Brain microvascular endothelial cell (primary cell): ENCODE measurements around the gene PLCXD1.

ENCODE experiments used
- DNase-seq: peaks from one replicate; pipeline ENCODE4 v3.0.0-alpha.2; 2020
- H3K27ac ChIP-seq: fragments of 250-450 bp; sonication (Bioruptor Pico); 2 replicates; pipeline ENCODE4 v1.5.1; 2020; ENCODE audit warnings: mild to moderate bottlenecking, moderate library complexity
- H3K27me3 ChIP-seq: fragments of 250-450 bp; sonication (Bioruptor Pico); replicated peaks from 2 replicates; pipeline ENCODE4 v1.5.1; 2020; ENCODE audit warnings: mild to moderate bottlenecking
- H3K36me3 ChIP-seq: fragments of 250-450 bp; sonication (Bioruptor Pico); replicated peaks from 2 replicates; pipeline ENCODE4 v1.5.1; 2020; ENCODE audit warnings: mild to moderate bottlenecking
- H3K4me3 ChIP-seq: 2 replicates; pipeline ENCODE4 v1.5.1; 2011; ENCODE audit warnings: low read depth, mild to moderate bottlenecking, control low read depth, low read length, moderate library complexity
- CTCF ChIP-seq: IDR thresholded peaks from 2 replicates; pipeline ENCODE4 v1.5.1; 2011; ENCODE audit warnings: low read depth, mild to moderate bottlenecking, moderate library complexity, low read length, control low read depth, inconsistent platforms; ENCODE audit errors: missing control alignments
- in situ Hi-C: cut with HindIII; loops from 2 replicates; pipeline ENCODE4 v1.10.0; 2017; ENCODE audit warnings: low sequenced_read_pairs, low pct_ligation_motif_present

PLCXD1 gene

GRCh38 chrX:291411-291901 lies 10.3 kb downstream of the PLCXD1 start:
- peaks cover 15% of the 10 kb centered on the region for H3K36me3 ChIP-seq

GRCh38 chrX:292900-293897 lies 12.0 kb downstream of the PLCXD1 start:
- H3K36me3 ChIP-seq: peaks cover 15% of the 10 kb centered on the region
- in situ Hi-C loops: no loop called here
- H3K27ac ChIP-seq: no peak overlapping the region
- no peak for DNase-seq
- H3K4me3 ChIP-seq: no peak overlapping the region
- TF ChIP-seq CTCF: no peak
- H3K27me3 ChIP-seq: no peaks in the 10 kb centered on the region

More at GRCh38 chrX:291411-291901, 10.3 kb downstream of the PLCXD1 start:
- no peak overlapping the region for H3K27ac ChIP-seq
- no peak for DNase-seq
- no peaks in the 10 kb centered on the region for H3K27me3 ChIP-seq
- in situ Hi-C loops: no loop called here
- no peak for TF ChIP-seq CTCF
- H3K4me3 ChIP-seq: no peak overlapping the region

- no peak for DNase-seq
- Histone ChIP-seq H3K4me3 (no peak overlapping the region), H3K27me3 (no peaks in the 10 kb centered on the region), H3K27ac (no peak overlapping the region), H3K36me3 (peaks cover 14% of the 10 kb centered on the region)
- TF ChIP-seq CTCF: no peak
- in situ Hi-C loops: no loop called here
Measured at GRCh38 chrX:295136-295535, 14.0 kb downstream of the PLCXD1 start.

GRCh38 chrX:298993-299392 lies 17.8 kb downstream of the PLCXD1 start:
- no peak for DNase-seq
- no peak overlapping the region for H3K27ac ChIP-seq
- no peak overlapping the region for H3K4me3 ChIP-seq
- no peaks in the 10 kb centered on the region for H3K27me3 ChIP-seq
- in situ Hi-C loops: no loop called here
- peaks cover 5% of the 10 kb centered on the region for H3K36me3 ChIP-seq
- no peak for TF ChIP-seq CTCF

GRCh38 chrX:300334-300733 lies 19.2 kb downstream of the PLCXD1 start:
- in situ Hi-C loops: no loop called here
- no peak overlapping the region for H3K4me3 ChIP-seq
- no peak for DNase-seq
- no peak for TF ChIP-seq CTCF
- H3K27me3 ChIP-seq: no peaks in the 10 kb centered on the region
- peaks cover 11% of the 10 kb centered on the region for H3K36me3 ChIP-seq
- H3K27ac ChIP-seq: no peak overlapping the region
